ENCODE measurements around the gene PIAS4.

DNA sequence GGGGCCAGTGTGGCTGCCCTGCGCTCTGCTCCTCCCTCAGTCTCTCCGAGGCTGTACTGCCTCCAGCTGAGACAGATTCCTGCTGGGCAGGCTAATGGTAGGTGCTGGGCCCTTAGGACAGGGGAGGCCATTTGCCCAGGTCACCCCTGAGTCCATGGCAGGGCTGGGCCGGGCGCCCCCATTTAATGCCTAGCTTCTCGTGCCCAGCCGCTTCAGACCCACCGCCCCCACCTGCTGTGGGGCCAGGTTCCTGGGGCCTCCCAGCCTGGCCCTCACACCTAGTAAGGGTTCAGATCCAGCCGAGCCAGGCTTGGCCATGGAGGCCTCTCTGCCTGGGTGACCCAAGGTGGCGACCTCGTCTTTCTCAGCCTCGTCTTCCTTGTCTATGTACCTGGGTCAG lies 17.8 kb downstream of the PIAS4 start:
- TF ChIP-seq EZH2 (IDR thresholded peaks at IDR 0.05; ENCODE audit: insufficient read depth, poor library complexity, severe bottlenecking) (no peak), EZH2phosphoT487 (IDR thresholded peaks at IDR 0.05; ENCODE audit: insufficient read depth, low read depth) (no peak)
